A375 (cell line): Measurements from ENCODE around the gene NBR1. TPM values are rescaled to one million over a fixed set of nuclear protein-coding genes. Genes with fewer than 3 reads are reported as not detected.

Experiments
- small RNA-seq: library from RNA; depleted of rRNA; stranded (forward); fragments of <200 nt; gene quantifications from one replicate; pipeline ENCODE3, GENCODE V24; 2014
- total RNA-seq: library from RNA; depleted of rRNA; stranded (reverse); fragments of >200 nt; shearing (Covaris generic); gene quantifications from 2 replicates; pipeline ENCODE4 v1.2.3, GENCODE V29; 2014; rRNA removed

Gene NBR1
- 82.3 and 83.6 TPM in 2 replicates for total RNA-seq

GRCh38 chr17:43170766-43171585 lies at the start of gene NBR1:
NBR1 (plus strand) TSS chr17:43171214; CDS start chr17:43175800, 4,586 bp downstream.

GRCh38 chr17:43125133-43125966 lies 45.7 kb upstream of the NBR1 start, which contains the start of gene BRCA1:
BRCA1 (minus strand) TSS chr17:43125364; CDS start chr17:43124096, 1,268 bp downstream.

GRCh38 chr17:43211480-43212402 lies 40.7 kb downstream of the NBR1 start, which contains the start of gene TMEM106A:
TMEM106A (plus strand) TSS chr17:43211875; CDS start chr17:43213042, 1,167 bp downstream.

GRCh38 chr17:43228020-43228782 lies 57.2 kb downstream of the NBR1 start, which contains the start of gene CCDC200:
CCDC200 (minus strand) TSS chr17:43228623; CDS start chr17:43228554, 69 bp downstream.

GRCh38 chr17:43233877-43234276 lies 62.9 kb downstream of the NBR1 start, which contains the start of gene RNU2-1:
RNU2-1 (minus strand) TSS chr17:43233977.

Small RNA genes lying within 50 kb of the gene (small RNA-seq; reads per million reads assigned to genes)
- gene AC060780.2 = not detected
- gene AC060780.3 = not detected
- not detected for gene AC135721.1
- not detected for gene RF00004
- gene RNU2-1 = not detected

Other genes with a start within 250 kb of the NBR1 start
- gene AARSD1, start 206.8 kb upstream of the NBR1 start, total RNA-seq = 47.4 and 55.4 TPM in 2 replicates
- gene PTGES3L, start 191.1 kb upstream of the NBR1 start, total RNA-seq = 0.30 and 0.69 TPM in 2 replicates
- 13.0 and 14.3 TPM in 2 replicates for gene RUNDC1, start 190.6 kb upstream of the NBR1 start, total RNA-seq
- gene RPL27, start 172.8 kb upstream of the NBR1 start, total RNA-seq = 1,972 and 1,977 TPM in 2 replicates
- gene IFI35, start 164.4 kb upstream of the NBR1 start, total RNA-seq = 59.1 and 62.8 TPM in 2 replicates
- gene VAT1, start 148.8 kb upstream of the NBR1 start, total RNA-seq = 93.3 and 111 TPM in 2 replicates
- 0.21 TPM in 1 of 2 replicates, not detected in the other for gene RND2, start 146.0 kb upstream of the NBR1 start, total RNA-seq
- 57.7 and 57.8 TPM in 2 replicates for gene BRCA1, start 45.9 kb upstream of the NBR1 start, total RNA-seq
- gene TMEM106A, start 40.7 kb downstream of the NBR1 start, total RNA-seq = 2.0 and 2.3 TPM in 2 replicates
- gene CCDC200, start 57.4 kb downstream of the NBR1 start, total RNA-seq = 0.23 TPM in 1 of 2 replicates, not detected in the other
- not detected in 2 replicates for gene RNU2-1, start 62.8 kb downstream of the NBR1 start, total RNA-seq
- 16.9 and 22.3 TPM in 2 replicates for gene ARL4D, start 227.8 kb downstream of the NBR1 start, total RNA-seq